HK-2 (cell line): ENCODE results near the gene SLC38A8.

Experiments used
- DNase-seq: peaks from one replicate; pipeline ENCODE4 v3.0.0-alpha.2; 2018; ENCODE audit not compliant: unreplicated experiment

SLC38A8 gene

GRCh38 chr16:84068783-84069462, 26.3 kb upstream of the SLC38A8 start:
- no peak for DNase-seq

DNA sequence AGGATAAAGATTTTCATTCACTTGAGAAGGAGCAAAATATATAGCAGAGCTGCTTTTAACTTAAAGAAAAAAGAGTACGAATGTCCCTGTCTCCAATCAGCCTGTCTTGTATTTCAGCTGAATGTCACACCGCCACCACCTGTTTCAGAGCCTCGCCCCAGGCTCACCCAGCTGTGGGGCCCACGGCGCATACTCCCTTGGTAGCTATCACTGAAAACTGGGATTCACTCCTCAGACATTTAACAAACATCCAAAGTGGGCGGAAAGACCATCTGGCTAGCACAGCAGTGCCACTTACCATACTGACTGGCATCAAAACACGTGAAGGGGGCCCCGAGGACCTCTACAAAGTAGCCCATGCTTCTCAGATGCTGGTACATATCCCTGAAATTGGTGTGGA, 25.4 kb upstream of the SLC38A8 start:
- no peak for DNase-seq

- no peak for DNase-seq
Observed at GRCh38 chr16:84067640-84068039, 25.0 kb upstream of the SLC38A8 start.

DNA sequence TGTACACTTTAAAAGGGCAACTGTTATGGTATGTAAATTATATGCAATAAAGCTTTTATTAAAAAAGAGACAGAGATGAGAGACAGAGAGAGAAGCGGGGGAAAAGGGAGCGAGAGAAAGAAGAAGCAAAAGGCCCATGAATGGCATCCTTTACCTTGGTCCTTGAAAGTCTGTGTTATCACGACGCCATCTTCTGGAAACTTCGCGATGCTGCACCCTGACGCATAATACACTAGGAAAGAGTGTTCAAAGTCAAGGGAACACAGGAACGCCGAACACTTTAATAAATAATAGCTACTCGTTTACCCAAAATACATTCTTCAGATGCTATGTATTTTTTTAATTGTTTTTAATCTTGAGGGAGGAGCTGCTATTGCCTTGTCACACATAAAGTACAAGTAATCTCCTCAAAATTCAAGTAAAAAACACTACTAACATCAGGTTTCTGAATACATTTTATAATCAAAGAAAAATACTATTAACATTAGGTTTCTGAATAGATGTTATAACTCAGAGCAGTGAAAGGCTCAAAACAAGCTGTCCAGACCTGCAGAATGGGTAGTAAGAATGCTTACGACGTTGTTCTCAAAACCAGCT, 23.0 kb upstream of the SLC38A8 start:
- peak; percentile 32 for DNase-seq

DNA sequence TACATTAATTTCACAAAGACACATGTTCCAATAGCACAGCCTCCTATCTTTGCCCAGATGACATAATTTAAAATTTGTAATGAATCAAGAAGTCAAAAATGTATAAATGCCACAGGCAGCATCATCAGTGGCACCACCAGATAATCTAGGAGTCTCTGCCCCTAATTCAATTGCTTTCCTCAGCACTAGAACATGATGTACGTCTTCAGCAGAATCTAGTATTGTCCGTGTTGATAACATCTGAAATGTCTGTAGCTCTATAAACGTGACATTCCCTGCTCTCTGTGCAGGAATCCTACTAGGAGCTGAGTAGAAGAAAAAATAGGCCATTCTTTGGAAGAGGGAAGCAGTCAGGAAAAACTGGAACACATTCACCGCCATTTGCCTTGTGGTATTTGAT, 21.4 kb upstream of the SLC38A8 start:
- DNase-seq = no peak

DNA sequence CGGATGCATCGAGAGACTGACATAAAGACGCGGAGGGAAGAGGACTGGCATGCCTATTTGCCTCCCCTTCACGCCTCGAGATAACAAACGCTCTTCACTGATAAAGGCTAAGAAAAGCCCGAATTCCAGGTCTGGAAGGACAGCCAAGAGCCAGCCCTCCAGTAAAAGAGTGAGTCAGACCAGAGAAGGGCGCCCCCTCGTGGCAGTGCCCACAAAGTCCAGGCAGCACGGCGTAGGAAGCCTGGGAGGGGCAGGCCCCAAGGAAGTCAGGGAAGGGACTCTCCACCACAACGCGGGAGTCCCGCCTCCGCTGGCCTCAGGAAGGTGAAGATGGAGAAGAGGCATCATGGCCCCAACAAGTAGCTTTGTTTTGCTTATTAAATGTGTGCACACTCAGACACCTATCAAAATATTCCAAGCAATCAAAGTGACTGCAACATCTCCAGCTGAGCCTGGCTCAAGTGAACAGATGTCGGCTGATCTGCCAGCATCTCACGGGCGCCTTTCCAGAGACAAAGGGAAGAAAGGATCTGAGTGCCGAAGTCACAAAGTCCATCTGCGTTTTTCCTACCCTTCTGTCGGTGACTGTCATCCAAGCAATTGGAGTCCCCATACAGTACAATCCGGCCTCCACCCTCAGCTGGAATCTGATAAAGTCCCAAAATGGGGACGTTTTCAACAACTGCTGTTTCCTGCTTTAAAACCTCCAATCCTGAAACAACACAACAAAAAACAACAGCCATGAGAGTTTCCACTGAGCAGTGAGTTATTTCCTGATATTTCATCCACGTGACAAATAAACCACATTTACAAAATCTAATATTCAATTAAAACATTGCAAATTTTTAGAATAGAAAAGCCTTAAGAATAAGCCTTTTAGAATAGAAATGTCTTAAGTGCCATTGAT, 20.4 kb upstream of the SLC38A8 start:
- DNase-seq = peak; percentile 83

GRCh38 chr16:84061236-84061819, 18.7 kb upstream of the SLC38A8 start:
- DNase-seq = no peak

- no peak for DNase-seq
Observed at GRCh38 chr16:84059946-84060901, 17.6 kb upstream of the SLC38A8 start.

DNA sequence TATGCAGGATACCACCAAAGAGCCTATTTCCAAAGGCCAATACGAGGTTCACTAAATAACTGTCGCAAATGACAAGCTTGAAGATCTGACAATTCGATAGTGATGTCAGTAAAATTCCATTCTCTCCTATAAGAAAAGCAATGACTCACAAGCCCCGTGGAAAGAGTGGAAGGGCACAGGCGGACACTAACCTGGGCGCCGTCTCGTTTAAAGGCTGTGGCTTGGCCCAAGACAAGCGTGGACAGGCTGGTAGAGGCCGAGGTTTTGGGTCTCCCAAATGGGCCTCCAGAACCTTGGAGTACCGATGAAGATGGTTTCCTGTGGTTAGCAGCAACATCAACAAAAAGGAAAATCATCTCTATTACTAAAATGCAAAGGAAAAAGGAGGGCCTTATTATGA, 16.5 kb upstream of the SLC38A8 start:
- DNase-seq = no peak

DNA sequence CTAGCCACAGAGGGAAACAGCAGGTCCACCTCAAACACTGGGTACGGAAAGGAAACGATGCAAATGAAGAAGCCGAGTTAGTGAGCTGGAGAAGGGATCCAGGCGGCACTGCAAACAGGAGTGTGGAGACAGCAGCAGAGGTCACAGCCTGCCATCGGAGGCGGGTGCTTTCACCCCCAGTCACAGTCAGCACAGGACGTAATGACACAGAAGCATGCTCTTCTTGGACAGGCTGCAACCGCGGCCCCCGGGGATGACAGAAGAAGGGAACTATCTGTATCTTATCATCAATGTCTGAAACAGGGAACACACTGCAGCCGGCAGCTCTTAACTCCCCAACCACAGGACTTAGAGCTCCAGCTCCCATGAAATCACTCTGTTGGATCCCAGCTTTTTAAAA, 16.1 kb upstream of the SLC38A8 start:
- DNase-seq = no peak

DNA sequence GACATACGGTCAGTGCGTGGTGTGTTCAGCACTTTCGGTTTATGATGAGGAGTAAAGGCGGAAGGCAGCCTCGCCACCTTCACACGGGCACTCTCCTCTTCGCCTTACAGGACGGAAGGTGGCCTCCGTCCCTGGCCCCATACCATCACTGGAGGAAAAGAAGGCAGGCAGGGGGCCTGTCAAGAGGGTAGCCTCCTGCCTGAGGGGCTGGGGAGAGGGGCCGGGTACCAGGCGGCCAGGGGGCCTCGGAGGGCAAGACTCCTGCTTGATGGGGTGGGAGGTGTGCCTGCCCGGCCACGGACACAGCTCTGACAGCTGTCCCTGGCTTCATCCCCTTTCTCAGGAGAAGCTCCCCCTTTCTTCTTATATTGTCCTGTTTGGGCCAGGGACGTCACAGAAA, 15.6 kb upstream of the SLC38A8 start:
- no peak for DNase-seq

GRCh38 chr16:84056933-84057332, 14.3 kb upstream of the SLC38A8 start:
- DNase-seq = no peak

GRCh38 chr16:84055801-84056634, 13.4 kb upstream of the SLC38A8 start:
- DNase-seq = no peak

GRCh38 chr16:84055366-84055765, 12.8 kb upstream of the SLC38A8 start:
- no peak for DNase-seq

DNA sequence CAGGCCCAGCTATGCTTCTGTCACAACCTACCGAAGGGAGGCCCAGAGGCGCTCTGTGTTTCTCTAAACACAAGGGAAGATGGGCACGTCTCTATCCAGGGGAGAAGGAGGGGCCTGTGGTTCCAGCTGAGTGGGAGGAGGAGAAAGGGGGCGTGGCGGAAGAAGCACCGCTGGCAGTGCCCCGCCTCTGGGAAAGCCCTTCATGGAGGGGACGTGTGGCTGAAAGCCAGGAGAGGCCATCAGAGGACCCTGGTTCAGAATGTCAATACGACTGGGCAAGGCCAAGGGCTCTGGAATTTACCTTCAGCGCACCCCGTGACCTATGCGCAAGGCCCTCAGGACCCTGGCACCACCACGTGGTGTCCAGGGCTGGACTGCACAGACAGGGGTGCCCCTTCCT, 12.3 kb upstream of the SLC38A8 start:
- no peak for DNase-seq

- no peak for DNase-seq
Observed at GRCh38 chr16:84054271-84054670, 11.7 kb upstream of the SLC38A8 start.

DNA sequence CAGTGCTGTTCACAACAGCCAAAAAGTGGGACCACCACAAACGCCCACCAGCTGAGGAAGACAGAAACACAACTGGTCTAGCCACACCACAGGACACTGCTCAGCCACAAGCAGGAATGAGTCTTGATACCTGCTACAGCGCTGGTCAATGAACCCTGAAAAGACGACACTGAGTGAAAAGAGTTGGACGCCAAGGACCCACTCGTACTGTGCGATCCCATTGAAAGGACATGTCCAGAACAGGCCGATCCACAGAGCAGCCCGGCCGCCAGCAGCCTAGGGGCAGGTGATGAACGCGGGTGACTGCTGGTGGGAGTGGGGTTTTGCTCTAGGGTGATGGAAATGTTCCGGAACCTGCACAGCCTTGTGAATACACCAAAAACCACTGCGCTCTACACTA, 10.6 kb upstream of the SLC38A8 start:
- no peak for DNase-seq

DNA sequence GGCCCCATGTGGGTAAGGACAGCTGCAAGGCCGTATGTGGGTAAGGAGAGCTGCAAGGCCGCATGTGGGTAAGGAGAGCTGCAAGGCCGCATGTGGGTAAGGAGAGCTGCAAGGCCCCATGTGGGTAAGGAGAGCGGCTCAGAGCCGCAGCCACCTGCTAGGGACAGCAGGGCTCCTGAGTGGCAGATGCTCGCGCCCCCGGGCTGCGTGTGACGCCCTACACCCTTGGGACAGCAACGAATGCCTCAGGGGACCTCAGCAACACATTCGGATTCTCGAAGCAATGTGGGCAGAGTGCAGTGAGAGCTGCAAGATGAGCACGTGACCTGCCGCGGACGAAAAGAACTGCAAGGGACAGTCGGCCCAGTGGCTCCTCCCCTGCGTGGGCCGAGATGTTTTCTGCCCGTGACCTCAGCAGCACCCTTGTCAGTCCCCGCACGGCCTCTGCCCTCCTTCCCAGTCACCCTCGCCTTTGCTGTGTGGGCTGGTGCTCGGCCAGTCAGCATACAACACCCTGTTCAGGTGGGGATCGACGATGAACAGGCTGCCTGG, 9.6 kb upstream of the SLC38A8 start:
- no peak for DNase-seq

- no peak for DNase-seq
Observed at GRCh38 chr16:84050316-84050715, 7.7 kb upstream of the SLC38A8 start.

DNA sequence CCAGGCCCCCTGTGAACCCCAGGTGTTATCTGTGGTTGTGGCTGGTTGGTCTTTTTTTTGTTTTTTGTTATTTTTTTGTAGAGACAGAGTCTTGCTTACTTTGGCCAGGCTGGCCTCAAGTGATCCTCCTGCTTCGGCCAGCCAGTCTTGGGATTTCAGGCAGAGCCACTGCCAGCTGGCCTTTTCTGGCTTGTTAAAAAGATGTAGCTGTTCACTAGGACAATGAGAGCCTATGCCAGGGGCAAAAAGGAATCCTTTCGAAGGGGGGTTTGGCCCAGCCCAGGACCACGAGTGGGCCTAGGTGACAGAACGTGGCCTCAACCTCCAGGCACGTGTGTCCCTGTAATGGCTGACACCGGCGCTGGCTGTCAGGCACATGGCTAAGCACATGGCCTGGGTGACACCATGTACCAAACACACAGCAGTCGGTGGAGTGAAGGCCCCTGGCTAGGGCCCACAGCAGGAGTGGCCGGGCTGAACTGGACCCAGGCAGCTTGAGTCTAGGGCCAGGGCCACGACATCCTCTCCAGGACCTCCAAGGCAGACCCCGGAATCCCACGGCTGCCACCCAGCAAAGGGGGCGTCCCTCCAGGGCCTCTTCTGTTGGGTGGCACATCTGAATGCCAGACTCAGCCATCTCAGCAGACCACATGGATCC, 6.9 kb upstream of the SLC38A8 start:
- DNase-seq = no peak
